Activated gamma-delta T cell treated with Interleukin-2 at 50 U/mL for 16 hours (primary cell): ENCODE results near the gene SAP30L.

Source experiments
- DNase-seq: peaks from one replicate; pipeline ENCODE4 v3.0.0-alpha.2; 2020

The SAP30L gene

DNA sequence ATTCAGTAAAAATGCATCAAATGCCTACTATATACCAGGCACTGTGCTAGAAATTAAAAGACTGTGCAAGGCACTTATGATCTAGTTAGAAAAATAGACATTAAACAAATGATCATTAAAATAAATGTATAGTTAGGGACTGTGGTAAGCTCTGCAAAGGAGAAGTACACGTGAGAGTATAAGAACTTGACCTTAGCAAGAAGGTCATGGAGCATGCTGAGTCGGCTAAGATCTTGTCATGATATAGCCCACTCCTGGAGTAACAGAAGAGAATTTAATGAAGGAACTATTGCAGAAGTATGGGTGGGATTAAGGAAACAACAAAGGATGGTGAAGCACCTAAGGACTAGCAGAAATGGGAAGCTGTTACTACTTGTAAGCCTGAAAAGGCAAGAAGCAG lies 23.5 kb upstream of the SAP30L start:
- no peak for DNase-seq

DNA sequence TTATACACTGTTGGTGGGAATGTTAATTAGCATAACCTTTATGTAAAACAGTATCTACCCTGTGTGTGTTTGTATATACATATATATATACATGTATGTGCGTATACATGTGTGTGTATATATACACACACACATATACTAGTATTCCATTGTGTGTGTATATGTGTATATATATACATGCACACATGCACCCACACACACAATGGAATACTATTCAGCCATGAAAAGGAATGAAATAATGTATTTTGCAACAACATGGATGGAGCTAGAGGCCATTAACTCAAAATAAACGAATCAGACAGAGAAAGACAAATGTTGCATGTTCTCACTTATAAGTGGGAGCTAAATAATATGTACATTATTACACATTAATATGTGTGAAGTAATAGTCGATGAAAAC lies 17.6 kb upstream of the SAP30L start:
- DNase-seq, result no peak

DNA sequence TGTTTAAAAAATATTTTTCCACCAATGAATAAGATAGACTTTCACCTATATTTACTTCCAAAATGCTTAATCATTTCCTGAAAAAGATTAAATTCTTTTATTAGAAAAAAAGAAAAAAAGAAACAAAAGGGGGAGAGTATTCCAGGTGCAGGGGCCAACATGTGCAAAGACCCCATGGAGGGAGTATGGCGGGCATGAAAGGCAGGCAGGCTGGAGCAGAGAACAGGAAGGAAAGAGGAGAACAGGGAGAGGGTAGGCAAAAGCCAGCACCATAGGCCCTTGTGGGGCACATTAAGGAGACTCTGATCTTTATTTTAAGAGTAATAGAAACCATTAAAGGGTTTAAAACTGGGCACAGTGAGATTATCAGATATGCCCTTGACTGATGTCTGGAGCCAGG lies 16.5 kb upstream of the SAP30L start:
- DNase-seq, result no peak

DNA sequence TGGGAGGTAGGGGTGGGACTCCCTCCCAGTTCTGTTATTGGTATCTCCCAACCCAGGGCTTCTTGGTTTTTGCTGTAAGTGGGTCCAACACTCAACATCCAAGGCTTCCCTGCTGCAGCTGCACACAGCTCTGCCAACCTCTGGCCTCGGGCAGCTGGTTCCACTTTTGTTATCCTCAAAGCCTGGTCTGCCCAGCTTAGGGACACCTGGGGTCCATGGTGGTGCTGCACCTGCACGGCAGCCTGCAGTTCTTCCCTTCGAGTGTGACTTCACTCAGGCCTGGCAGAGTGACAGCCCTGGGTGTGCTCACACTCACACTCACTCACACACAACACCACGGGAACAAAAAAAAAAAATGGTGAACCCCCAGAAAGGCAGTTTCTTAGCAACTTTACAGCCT lies 15.3 kb upstream of the SAP30L start:
- no peak for DNase-seq

DNA sequence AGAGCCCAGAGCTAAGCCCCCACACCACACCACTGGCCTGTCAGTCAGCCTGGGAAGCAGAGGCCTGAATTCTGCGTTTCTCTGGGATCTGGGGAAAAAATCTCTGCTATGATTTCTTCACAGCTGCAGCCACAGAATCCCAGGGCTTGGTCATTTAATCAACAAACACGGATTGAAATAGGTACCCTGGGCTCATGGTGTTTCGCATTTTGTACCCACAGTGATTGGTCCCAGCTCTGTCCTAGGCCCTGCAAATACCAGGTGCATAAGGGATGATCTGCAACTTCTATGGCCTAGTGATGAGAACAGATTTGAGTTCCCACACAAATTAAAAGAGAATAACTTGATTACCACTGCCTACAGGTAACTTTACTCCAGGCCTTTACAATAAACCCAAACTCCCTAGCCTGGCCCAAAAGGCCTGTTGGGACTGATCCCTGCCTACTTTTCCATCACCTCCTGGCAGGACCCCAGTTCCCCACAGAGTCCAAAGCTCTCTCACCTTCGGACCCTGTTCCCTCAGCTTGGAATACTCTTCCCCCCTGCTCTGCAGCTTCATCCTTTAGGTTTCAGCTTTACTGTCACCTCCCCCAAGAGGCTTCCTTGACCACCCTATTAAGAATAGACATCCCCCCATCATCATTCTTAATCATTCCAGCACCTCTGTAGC lies 14.7 kb upstream of the SAP30L start:
- DNase-seq, result no peak

DNA sequence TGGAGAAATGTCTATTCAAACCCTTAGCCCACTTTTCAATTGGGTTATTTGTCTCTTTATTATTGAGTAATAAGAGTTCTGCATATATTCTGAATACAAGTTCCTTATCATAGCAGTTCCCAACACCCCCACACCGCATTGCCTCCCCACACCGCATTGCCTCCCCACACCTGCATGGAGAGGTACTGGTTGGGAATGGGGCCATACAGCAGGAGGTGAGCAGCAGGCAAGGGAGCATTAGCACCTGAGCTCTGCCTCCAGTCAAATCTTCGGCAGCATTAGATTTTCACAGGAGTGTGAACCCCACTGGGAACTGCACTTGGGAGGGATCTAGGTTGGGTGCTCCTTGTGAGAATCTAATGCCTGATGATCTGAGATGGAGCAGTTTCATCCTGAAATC lies 10.6 kb upstream of the SAP30L start:
- DNase-seq, result no peak

DNA sequence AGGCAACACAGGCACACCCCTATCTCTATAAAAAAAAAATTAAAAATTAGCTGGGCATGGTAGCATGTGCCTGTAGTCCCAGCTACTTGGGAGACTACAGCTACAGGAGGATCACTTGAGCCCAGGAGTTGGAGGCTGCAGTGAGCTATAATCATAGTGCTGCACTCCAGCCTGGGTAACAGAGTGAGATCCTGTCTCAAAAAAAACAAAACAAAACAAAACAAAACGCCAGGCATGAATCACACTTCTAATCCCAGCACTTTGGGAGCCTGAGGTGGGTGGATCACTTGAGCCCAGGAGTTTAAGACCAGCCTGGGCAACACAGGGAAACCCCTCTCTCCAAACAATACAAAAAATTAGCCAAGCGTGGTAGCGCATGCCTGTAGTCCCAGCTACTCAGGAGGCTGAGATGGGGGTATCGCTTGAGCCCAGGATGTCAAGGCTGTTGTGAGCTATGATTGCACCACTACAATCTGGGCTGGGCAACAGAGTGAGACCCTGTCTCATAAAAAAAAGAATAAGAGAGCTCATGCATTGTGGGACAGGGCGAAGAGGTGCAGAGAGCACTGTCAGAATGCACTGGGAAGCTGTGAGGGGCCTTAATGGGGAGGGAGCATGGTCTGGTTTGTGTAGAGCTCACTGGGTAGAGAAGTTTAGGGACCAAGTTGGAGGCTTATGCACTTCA lies 8.4 kb upstream of the SAP30L start:
- no peak for DNase-seq

DNA sequence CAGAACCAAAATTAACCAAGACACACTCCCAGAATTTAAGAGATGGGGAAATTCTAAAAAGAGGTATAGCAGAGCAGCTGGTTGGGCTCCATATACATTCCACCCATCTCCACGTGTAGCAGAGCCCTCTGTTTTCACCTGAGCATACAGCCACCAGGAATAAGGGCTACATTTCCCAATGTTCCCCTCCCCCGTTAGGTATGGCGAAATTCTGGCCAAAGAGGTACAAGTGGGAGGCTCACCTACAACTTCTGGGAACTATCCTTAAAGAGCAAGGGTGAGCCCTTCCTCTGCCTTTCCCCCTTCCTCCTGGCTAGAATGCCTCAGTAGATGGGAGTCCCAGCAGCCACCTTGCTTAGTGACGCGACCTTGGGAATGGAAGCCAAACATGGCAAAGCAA lies 5.3 kb upstream of the SAP30L start:
- DNase-seq, result no peak

DNA sequence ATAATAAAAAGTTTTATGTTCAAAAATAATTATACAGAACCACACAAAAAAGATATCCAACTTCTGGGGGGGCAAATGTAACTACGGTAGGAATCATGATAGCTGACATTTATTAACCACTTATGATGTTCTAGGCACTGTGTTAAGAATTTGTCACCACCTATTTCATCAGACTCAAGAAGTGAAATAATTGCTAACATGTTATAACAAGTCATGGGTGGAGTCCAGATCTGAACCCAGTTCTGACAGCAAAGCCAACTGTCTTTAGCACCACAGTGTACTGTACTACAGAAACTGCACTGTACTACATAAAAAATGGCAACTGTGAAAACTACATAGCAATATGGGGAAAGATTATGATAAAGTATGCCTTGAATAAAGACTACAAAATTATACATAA lies 3.0 kb upstream of the SAP30L start:
- no peak for DNase-seq

DNA sequence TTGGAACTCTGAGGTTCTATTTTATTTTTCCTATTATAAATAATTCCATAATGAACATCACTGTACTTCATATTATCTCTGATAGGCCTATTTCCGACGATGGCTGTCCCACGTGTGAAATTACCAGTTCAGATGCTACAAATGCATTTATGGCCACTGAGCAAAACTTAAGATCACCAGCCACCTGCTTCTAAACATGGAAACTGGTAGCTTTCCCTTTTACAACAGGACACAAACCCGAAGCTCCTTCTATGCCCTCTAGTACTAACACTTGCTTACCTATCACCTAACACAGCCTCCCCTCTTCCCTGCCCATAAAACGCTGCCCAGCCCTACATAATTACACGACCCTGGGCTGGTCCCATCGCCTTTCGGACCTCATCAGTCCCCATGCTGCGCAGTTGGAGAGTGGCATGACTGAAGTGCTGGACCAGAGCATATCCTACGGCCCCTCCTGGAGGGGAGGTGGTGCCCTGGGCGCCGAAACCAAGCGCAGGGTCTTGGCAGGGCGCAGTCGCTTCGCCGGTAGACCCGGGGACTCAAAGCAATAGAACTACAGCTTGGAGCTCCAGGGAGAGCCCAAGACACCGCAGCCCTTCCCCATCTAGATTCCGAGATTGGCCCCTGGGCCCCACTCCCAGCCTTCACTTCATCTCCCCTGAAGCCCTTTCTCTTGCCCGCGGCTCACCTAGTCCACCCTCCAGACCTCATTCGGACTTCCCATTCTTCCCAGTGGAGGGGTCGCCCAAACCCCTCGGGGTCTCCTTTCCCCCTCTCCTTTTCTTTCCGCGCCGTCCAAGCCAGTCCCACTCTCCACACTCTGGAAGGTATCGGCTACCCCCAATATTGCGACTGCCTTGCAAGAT lies 1.0 kb upstream of the SAP30L start:
- peak; percentile 8 for DNase-seq

DNA sequence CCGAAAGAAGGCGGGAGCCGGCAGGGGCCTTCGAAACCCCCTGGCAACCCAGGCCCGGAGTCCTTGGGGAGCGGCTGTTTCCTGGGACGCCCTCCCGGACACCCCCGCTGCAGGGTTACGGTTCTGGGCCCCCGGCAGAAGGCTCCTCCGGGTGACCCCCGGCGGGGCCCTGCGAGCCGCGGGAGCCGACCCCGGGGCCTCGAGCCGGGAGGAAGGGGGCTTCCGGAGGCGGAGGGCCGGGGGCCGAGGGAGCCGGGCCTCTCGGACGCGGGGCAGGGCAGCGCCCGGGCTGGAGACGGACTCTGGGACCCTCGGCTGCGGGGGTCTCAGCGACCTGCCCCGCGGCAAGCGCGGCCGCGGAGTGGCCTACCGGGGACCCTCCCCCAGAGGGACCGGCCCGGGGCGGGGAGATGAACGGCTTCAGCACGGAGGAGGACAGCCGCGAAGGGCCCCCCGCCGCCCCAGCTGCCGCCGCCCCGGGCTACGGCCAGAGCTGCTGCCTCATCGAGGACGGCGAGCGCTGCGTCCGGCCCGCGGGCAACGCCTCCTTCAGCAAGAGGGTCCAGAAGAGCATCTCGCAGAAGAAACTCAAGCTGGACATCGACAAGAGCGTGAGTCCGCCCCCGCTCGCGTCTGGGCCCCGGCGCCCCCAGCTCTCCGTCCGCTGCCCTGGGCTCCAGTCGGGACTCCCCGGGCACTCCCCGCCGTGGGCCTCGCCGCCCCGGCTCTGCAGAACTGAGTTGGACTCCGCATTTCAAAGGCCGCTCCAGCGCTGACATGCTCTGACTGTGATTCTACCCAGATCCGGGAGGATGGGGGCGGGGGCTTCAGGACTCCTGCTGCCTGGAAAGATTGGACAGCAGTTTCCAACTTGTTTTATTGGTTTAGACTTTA lies 645 bp downstream of the SAP30L start:
- DNase-seq, result peak; percentile 31

DNA sequence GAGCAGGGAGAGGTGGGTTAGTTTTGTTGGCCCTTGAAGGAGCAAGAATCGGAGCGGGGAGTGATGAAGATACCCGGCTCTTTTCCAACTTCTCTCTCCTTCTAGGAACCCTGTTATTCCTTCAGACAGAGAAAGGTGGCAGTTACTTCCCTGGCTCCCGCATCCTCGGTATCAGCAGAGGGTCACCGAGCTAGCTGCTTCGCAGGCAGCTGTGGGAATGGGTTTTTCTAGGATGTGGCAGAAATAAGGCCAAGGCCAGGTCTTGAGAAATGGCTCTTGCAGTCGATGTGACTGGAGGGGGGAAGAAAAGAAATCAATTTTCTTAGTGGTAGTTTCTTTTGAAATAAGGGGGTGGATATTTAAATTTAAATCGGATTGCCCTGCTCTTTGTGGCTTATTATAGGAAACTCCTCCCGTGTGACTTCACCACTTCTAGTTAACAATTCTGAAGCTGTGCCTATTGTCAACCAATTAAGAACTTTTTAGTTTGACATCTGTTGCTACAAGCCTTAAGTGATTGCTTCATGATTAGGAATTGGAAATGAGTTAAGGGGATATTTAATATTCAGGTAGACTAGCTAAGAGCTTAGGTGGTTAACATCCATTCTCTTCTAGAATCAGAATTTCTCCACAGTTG lies 1.4 kb downstream of the SAP30L start:
- no peak for DNase-seq

DNA sequence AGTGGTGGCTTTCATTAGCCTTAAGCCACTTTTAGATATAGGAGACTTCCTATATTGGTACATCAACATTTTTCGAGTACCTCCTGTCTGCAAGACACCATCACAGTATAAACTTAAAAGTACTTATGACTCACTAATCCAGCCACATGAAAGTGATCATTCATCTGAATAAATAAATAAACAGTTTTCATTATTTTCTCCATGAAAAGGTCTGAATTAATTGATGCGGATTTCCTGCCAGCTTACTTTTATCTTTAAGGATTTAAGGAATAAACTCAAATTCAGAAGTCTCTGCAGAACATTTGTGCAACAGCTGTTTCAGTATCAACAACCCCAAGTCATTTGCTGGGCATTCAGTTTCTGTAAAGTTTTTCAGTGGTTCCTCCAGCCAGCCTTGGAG lies 4.0 kb downstream of the SAP30L start:
- no peak for DNase-seq

DNA sequence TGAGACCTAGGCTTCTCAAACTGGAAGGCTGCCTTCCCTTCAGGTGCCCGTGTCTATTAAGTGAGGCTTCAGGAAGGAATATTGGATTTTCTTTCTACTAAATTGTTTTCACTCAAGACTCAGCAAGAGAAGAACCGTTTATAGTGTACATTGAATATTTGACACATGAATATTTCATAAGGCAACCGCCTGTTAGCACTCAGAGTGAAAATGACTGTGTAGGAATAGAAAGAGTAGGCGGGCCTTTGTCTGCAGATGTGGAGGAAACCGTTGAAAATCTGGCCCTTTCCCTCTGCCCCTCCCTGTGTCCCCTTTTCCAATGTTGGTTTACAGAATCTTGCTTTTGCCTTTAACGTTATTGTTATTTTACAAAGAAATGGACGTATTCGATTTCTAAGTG lies 6.2 kb downstream of the SAP30L start:
- no peak for DNase-seq

DNA sequence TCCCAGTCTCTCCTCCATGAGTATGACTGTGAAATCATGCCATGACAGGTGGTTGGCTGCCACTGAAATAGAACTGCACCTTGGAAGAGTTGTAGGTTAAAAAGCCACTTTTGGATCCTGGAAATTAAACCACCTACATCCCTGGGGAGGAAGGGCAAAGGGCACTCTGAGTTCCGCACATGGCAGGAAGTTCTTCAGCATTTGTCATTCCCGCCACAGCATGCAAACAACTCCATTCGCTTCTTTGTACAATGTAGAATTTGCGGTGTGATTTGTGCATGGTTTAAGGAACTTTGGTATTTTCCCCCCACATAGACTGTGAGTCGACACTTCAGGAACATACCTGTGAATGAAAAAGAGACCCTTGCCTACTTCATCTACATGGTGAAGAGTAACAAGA lies 9.8 kb downstream of the SAP30L start:
- no peak for DNase-seq

DNA sequence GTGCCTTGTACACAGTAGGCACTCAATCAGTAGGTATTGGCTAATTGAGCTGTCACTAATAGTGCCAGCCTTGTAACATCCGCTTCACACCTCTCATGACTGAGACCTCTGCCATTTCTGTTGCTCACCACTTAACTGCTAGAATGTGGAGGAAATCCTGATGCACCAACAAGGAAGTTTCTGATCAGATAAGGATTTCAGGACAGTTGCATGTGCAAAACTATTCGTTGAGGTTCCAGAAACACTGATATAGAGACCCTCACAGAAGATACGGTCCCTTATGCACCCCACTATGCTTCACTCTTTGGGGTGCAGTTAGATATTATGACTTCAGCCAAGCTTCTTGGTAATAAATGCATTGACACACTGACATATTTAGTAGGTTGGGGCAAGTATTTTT lies 10.7 kb downstream of the SAP30L start:
- no peak for DNase-seq

DNA sequence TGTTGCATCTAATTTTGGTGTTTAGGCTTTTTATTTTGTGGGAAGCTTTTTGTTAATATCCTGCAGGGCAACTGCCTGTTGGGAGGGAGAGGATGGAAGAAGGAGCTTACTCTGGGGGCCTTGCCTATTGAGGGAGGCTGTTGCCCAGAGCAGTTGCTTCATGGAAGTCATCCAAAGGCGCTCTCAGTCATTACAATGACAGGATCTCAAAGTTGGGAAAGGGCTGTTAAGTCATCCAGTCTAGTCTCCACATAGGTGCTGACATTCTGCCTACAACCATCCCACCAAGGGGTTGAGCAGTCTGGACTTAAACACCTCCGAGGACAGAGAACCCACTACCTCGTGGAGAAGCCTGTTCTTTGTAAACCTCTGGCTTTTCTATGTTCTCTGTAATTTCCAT lies 13.2 kb downstream of the SAP30L start:
- no peak for DNase-seq

DNA sequence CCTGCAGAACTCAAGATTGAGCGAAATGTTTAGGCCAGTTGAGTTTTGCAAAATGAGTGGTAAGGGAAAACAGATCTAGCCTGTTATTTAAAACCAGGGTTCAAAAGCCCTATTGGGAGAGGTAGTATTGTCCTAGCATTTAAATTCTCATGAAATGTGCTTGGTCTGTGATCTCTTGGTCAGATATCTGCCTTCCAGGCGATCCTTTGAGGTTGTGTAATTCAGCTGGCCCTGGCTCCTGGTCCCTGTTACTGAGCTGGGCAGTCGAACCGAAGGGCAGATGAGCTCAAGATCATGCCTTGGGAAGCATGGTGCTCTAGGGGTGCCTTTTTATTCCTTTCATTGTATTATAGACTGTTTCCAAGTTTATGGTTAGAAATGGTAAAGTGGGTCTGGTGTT lies 14.4 kb downstream of the SAP30L start:
- DNase-seq, result no peak

DNA sequence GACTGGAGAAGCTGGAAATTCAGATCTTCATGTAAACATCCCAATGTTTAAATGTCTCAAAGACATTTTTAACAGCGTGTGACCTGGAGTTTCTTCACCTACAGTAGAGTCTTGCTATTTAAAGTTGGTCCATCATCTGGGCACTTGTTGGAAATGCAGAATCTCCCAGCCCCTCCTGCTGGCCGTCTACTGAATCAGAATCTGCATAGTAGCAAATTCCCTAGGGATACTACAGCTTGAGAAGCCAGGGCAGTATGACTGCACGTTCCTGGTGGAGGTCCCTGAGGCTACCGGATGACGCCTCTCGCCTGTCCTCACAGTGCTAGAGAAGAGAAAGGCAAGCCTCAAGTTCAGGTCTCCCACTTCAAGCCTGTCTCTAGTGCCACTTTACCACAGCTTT lies 15.7 kb downstream of the SAP30L start:
- no peak for DNase-seq

DNA sequence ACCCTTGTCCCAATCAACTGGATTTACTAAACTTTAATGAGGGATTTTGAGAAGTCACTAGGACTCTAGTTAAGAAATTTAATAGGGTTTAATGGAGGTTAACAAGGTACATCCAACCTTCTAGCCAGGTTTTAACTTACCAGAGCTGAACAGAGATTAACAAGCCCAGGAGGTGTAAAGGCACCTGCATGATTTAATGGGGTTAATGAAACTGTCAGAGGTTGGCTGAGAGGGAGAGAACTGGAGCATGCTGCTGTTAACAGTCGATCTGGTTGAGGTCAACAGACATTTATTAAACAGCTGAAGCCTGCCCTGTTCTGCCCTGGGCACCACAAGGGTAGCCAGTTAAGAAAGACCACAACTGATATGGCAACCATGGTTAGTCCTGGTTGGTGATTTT lies 18.6 kb downstream of the SAP30L start:
- DNase-seq, result no peak

DNA sequence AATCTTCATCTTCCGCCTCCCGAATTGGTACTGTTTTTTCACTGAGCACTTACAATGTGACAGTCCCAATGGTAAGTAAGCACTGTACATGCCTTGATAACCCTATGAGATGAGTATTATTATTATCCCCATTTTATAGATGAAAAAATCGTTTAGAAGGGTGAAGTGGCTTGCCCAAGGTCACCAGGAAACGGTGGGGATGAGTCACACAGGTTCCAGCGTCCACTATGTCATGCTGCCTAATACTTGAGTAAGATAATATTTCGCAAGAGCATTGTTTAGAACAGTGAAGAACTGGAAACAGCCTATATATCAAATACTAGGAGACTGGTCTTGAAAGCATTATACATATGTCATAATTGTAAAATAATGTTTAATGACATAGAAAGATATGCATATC lies 19.4 kb downstream of the SAP30L start:
- no peak for DNase-seq

DNA sequence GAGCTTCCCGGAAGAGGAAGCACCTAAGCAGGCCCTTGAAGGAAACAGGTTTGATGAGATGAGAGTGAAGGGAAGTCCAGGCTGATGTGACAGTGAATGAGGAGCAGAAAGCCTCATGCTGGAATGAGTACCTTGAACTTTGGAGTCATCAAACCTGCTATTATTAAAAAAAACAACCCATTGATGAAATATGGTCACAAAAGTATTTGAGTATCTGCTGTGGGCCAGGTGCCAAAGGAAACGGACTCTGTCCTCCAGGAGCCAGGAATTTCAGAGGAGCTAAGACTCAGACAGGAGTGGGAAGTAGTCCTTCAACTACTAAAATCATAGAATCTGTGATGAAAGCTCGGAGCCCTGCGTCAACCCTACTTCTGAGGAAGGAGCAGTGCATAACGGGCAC lies 20.4 kb downstream of the SAP30L start:
- no peak for DNase-seq

DNA sequence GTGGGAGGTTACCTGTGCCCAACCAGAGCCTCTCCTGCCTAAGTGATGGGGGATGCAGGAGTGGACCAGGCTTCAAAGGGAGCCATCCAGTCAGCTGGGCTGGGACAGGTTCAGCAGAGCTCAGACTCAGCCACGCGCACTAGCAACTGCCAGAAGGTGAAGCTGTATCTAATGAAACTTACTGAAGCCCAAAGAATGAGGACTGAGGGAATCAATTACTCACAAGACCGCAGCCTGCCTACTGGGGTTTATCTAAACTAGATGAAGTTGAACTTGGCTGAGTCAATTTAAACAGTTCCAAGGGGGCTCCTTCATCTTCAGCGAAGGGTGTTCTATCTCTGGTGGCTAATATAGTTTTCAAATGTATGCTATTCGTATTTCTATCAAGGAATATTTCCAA lies 20.9 kb downstream of the SAP30L start:
- no peak for DNase-seq
